Loucy (cell line): ENCODE data around the gene LRBA.
"Not testable (repeated sequence)": the region's sequence is repeated elsewhere in the genome, so short reads cannot be mapped to it uniquely, and the experiment has no call there.

ENCODE experiments used
- H2AFZ ChIP-seq: fragments of 200-600 bp; sonication (generic); 2 replicates; pipeline ENCODE4 v1.6.0; 2016; ENCODE audit warnings: antibody characterized with exemption, mild to moderate bottlenecking, low read length, moderate library complexity
- H3F3A ChIP-seq: fragments of 200-600 bp; 2 replicates; pipeline ENCODE4 v1.6.0; 2016; ENCODE audit warnings: antibody characterized with exemption, low read depth, mild to moderate bottlenecking
- H3K27me3 ChIP-seq: fragments of 200-600 bp; sonication (generic); 2 replicates; pipeline ENCODE4 v1.6.1; 2014; ENCODE audit warnings: low read length, mild to moderate bottlenecking; ENCODE audit not compliant: insufficient read depth, poor library complexity, severe bottlenecking
- H3K36me3 ChIP-seq: fragments of 200-600 bp; sonication (generic); 2 replicates; pipeline ENCODE4 v1.6.1; 2016; ENCODE audit warnings: low read length; ENCODE audit not compliant: insufficient read depth
- H3K4me1 ChIP-seq: fragments of 200-600 bp; sonication (generic); 2 replicates; pipeline ENCODE4 v1.5.1; 2014; ENCODE audit warnings: low read length, mild to moderate bottlenecking; ENCODE audit not compliant: insufficient read depth, poor library complexity, severe bottlenecking
- H3K4me2 ChIP-seq: fragments of 200-600 bp; sonication (generic); 2 replicates; pipeline ENCODE4 v1.6.0; 2014; ENCODE audit warnings: antibody characterized with exemption, low read length, low read depth, mild to moderate bottlenecking; ENCODE audit not compliant: poor library complexity, severe bottlenecking
- H3K4me3 ChIP-seq: fragments of 200-600 bp; sonication (generic); 2 replicates; pipeline ENCODE4 v1.5.1; 2014; ENCODE audit warnings: low read length, mild to moderate bottlenecking, mixed read lengths; ENCODE audit not compliant: poor library complexity, severe bottlenecking
- H3K79me2 ChIP-seq: fragments of 200-600 bp; sonication (generic); 2 replicates; pipeline ENCODE4 v1.6.1; 2014; ENCODE audit warnings: low read length; ENCODE audit not compliant: insufficient read depth
- H3K9ac ChIP-seq: fragments of 200-600 bp; sonication (generic); 2 replicates; pipeline ENCODE4 v1.6.0; 2014; ENCODE audit warnings: mild to moderate bottlenecking, low read depth, low read length, moderate library complexity; ENCODE audit not compliant: poor library complexity, severe bottlenecking
- H3K9me2 ChIP-seq: fragments of 200-600 bp; sonication (generic); replicated peaks from 2 replicates; pipeline ENCODE4 v1.6.1; 2016; ENCODE audit warnings: low read depth, low read length, mixed read lengths
- H3K9me3 ChIP-seq: fragments of 200-600 bp; sonication (generic); 2 replicates; pipeline ENCODE4 v1.6.1; 2014; ENCODE audit warnings: mild to moderate bottlenecking, antibody characterized with exemption, low read length, low read depth; ENCODE audit not compliant: insufficient read depth
- H4K20me1 ChIP-seq: fragments of 200-600 bp; sonication (generic); 2 replicates; pipeline ENCODE4 v1.6.0; 2014; ENCODE audit warnings: antibody characterized with exemption, low read length, mild to moderate bottlenecking; ENCODE audit not compliant: insufficient read depth, poor library complexity, severe bottlenecking
- EZH2phosphoT487 ChIP-seq: fragments of 200-600 bp; IDR thresholded peaks from 2 replicates; pipeline ENCODE4 v1.6.1; 2018; ENCODE audit warnings: antibody characterized with exemption, mild to moderate bottlenecking, moderate library complexity, borderline replicate concordance
- TF ChIP-seq, protein P1 (sequence below): fragments of 200-600 bp; sonication (generic); conservative IDR thresholded peaks from 2 replicates; pipeline ENCODE4 v1.5.1; 2014; ENCODE audit warnings: mild to moderate bottlenecking, antibody characterized with exemption, low read length

The LRBA gene

DNA sequence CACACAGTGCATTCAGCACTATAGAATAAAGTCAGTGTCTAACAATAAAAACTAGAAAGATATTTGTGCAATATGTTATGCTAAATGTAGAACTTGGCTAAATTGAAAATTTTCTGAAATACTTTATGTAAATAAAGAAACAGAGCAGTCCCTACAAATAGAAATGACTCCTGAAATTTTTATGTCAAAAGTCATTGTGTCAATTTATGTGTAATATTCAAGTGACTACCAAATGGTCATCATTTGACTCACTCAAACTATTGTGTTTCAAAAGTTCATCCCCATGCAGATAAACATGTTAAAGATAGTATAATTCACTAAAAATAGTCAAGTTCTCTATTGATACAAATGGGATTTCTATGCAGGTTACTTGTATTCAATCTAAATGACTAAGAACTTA, 17.9 kb downstream of the LRBA start:
- TF ChIP-seq, protein P1, sequence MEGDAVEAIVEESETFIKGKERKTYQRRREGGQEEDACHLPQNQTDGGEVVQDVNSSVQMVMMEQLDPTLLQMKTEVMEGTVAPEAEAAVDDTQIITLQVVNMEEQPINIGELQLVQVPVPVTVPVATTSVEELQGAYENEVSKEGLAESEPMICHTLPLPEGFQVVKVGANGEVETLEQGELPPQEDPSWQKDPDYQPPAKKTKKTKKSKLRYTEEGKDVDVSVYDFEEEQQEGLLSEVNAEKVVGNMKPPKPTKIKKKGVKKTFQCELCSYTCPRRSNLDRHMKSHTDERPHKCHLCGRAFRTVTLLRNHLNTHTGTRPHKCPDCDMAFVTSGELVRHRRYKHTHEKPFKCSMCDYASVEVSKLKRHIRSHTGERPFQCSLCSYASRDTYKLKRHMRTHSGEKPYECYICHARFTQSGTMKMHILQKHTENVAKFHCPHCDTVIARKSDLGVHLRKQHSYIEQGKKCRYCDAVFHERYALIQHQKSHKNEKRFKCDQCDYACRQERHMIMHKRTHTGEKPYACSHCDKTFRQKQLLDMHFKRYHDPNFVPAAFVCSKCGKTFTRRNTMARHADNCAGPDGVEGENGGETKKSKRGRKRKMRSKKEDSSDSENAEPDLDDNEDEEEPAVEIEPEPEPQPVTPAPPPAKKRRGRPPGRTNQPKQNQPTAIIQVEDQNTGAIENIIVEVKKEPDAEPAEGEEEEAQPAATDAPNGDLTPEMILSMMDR, result no peak
- TF ChIP-seq EZH2phosphoT487, result no peak
- peaks cover 24% of the 10 kb centered on the region for H3K4me1 ChIP-seq
- H3K9ac ChIP-seq, result no peak overlapping the region
- H3K4me2 ChIP-seq, result no peak overlapping the region
- H3K4me3 ChIP-seq, result no peak overlapping the region
- H3K9me3 ChIP-seq, result no peaks in the 10 kb centered on the region
- H4K20me1 ChIP-seq, result peaks cover 11% of the 10 kb centered on the region
- H3K27me3 ChIP-seq, result no peaks in the 10 kb centered on the region
- H3K9me2 ChIP-seq, result no peaks in the 10 kb centered on the region
- peaks cover 4% of the 10 kb centered on the region; the same call in 1 of the 2 replicates for H3K36me3 ChIP-seq
- H3F3A ChIP-seq, result no peaks in the 10 kb centered on the region
- H3K79me2 ChIP-seq, result peaks cover 90% of the 10 kb centered on the region
- no peak overlapping the region for H2AFZ ChIP-seq

DNA sequence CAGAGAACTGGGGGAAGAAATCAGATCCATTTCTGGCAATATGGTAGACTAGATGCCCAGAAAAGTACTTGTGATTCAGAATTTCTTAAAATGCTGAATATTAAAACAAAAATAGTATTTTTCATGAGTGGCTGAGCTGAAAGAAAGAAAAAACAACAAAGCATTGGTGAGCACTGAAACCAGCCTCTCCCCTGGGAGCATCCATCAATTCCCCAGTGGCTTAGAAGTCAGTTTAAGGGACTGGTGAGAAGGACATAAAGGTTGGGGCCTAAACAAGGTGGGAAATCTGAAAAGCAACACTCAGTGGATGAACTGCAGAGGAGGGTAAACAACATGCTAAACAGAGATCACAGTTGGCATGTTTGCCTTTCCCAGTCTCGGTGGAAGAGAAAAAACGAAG, 20.4 kb downstream of the LRBA start:
- peaks cover 86% of the 10 kb centered on the region for H3K79me2 ChIP-seq
- TF ChIP-seq, protein P1, result no peak
- no peak for TF ChIP-seq EZH2phosphoT487
- H4K20me1 ChIP-seq, result peaks cover 10% of the 10 kb centered on the region
- no peak overlapping the region for H3K4me2 ChIP-seq
- no peaks in the 10 kb centered on the region for H3K27me3 ChIP-seq
- H3F3A ChIP-seq, result no peaks in the 10 kb centered on the region
- no peak overlapping the region for H3K4me3 ChIP-seq
- no peaks in the 10 kb centered on the region for H3K9me2 ChIP-seq
- H2AFZ ChIP-seq, result no peak overlapping the region
- H3K4me1 ChIP-seq, result peaks cover 14% of the 10 kb centered on the region
- H3K36me3 ChIP-seq, result peaks cover 4% of the 10 kb centered on the region; the same call in 1 of the 2 replicates
- no peak overlapping the region for H3K9ac ChIP-seq
- H3K9me3 ChIP-seq, result no peaks in the 10 kb centered on the region

DNA sequence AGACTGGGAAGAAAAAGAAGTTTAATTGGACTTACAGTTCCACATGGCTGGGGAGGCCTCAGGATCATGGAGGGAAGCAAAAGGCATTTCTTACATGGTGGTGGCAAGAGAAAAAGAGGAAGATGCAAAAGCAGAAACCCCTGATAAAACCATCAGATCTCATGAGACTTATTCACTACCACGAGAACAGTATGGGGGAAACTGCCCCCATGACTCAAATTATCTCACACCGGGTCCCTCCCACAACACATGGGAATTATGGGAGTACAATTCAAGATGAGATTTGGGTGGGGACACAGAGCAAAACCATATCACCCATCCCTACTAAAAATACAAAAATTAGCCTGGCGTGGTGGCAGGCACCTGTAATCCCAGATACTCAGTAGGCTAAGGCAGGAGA, 21.5 kb downstream of the LRBA start:
- not testable (repeated sequence) for H3K4me2 ChIP-seq, H2AFZ ChIP-seq, H3K36me3 ChIP-seq, H3K4me1 ChIP-seq, H4K20me1 ChIP-seq, H3K9me2 ChIP-seq, H3K9ac ChIP-seq, H3F3A ChIP-seq, H3K27me3 ChIP-seq, H3K4me3 ChIP-seq, H3K9me3 ChIP-seq
- peaks cover 84% of the 10 kb centered on the region for H3K79me2 ChIP-seq

DNA sequence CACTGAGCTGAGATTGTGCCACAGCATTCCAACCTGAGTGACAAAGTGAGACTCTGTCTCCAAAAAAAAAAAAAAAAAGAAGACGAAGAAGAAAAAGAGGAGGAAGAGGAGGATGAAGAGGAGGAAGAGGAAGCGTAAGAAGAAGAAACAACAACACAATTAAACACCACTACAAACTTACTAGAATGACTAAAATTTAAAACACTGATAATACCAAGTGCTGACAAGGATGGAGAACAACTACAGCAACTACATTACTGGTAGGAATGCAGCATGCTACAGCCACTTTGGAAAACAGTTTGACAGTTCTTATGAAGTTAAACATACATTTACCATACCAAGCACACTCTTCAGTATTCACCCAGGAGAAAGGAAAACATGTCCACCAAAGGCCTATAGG, 24.1 kb downstream of the LRBA start:
- TF ChIP-seq, protein P1, result no peak
- no peak for TF ChIP-seq EZH2phosphoT487
- Histone ChIP-seq H3K27me3 (no peaks in the 10 kb centered on the region), H3K4me2 (no peak overlapping the region), H3K4me3 (no peak overlapping the region), H4K20me1 (peaks cover 6% of the 10 kb centered on the region), H3K79me2 (peaks cover 86% of the 10 kb centered on the region), H2AFZ (no peak overlapping the region), H3K36me3 (peaks cover 4% of the 10 kb centered on the region; the same call in 1 of the 2 replicates), H3F3A (no peaks in the 10 kb centered on the region), H3K9me2 (no peaks in the 10 kb centered on the region), H3K9me3 (no peaks in the 10 kb centered on the region), H3K4me1 (peaks cover 3% of the 10 kb centered on the region), H3K9ac (no peak overlapping the region)
